ENCODE data around the gene ZNF746. TPM values are rescaled to one million over a fixed set of nuclear protein-coding genes. Genes with fewer than 3 reads are reported as not detected.

Gene ZNF746
- total and polyA plus RNA-seq, 2 donors (not counting 3 experiments of a cell fraction or from before 2014, with no cell fraction given), result 10.5 to 20.8 TPM

DNA sequence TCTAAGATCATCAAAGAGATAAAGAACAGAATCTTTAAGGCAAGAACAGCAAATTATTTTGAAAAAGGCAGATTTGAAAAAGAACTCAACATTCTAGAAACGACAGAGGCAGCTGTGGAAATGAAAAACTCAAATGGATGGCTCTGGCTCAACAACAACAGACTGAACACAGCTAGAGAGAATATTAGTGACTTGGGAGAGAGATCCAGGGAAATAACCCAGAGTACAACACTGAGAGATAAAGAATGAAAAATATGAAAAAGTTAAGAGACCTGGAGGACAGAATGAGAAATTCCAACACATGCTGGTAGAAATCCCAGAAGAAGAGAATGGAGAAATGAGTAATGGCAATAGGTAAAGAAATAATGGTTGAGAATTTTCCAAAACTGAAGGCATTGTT is 18.9 kb downstream of the ZNF746 start:
- no peak for FAIRE-seq
- Histone ChIP-seq H3K9me1 (replicated peaks; ENCODE audit: control insufficient read depth, extremely low read depth, insufficient read depth, low read length) (no peaks in the 10 kb centered on the region), H3K27me3 (ENCODE audit: control insufficient read depth in 2 of 2, insufficient read depth in 2 of 2, low read length in 2 of 2) (no peaks in the 10 kb centered on the region), H3K4me1 (ENCODE audit: control insufficient read depth, extremely low read depth, insufficient read depth, low read length) (no peaks in the 10 kb centered on the region), H3K4me3 (replicated peaks in 1 of 3; ENCODE audit: insufficient read depth in 1 of 3, low read depth in 1 of 3, low read length in 3 of 3) (no peak overlapping the region), H4K20me1 (replicated peaks; ENCODE audit: control insufficient read depth, extremely low read depth, insufficient read depth, low read length) (no peaks in the 10 kb centered on the region), H3K9me3 (replicated peaks; ENCODE audit: control insufficient read depth, insufficient read depth, low read length) (no peaks in the 10 kb centered on the region), H3K4me2 (ENCODE audit: insufficient read depth, low read length) (no peak overlapping the region), H3K36me3 (ENCODE audit: control insufficient read depth in 2 of 2, extremely low read depth in 1 of 2, insufficient read depth in 2 of 2, low read length in 2 of 2) (peaks cover 0 to 23% of the 10 kb centered on the region in 2 experiments), H2AFZ (ENCODE audit: low read depth, low read length) (no peak overlapping the region), H3K27ac (ENCODE audit: insufficient read depth, low read depth, low read length) (no peak overlapping the region), H3K79me2 (ENCODE audit: control insufficient read depth, insufficient read depth, low read length) (peaks cover 3% of the 10 kb centered on the region), H3K9ac (replicated peaks; ENCODE audit: extremely low read depth, insufficient read depth, low read length) (no peak overlapping the region)
- dilution Hi-C loops (cut with MboI; ENCODE audit: extremely low pct_ligation_motif_present, low sequenced_read_pairs) (no loop called here), intact Hi-C loops (cut with micrococcal nuclease) (no loop called here)
- DNase-seq (ENCODE audit: low read depth, low spot score), result no peak
- no TSS peak for BruUV-seq (replicated peaks)
- TF ChIP-seq MYC (IDR thresholded peaks at IDR 0.05; ENCODE audit: low read depth, low read length), result no peak
- TF ChIP-seq, protein P1, sequence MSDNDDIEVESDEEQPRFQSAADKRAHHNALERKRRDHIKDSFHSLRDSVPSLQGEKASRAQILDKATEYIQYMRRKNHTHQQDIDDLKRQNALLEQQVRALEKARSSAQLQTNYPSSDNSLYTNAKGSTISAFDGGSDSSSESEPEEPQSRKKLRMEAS (IDR thresholded peaks at IDR 0.05; ENCODE audit: insufficient read depth, insufficient read length), result no peak
- no peak for TF ChIP-seq POLR2A (IDR thresholded peaks at IDR 0.05; ENCODE audit: low read depth, low read length)
- TF ChIP-seq POLR2AphosphoS5 (IDR thresholded peaks at IDR 0.05; ENCODE audit: insufficient read depth, low read depth, low read length), result no peak
- TF ChIP-seq GATA2 (IDR thresholded peaks at IDR 0.05; ENCODE audit: insufficient read depth, insufficient read length, low read depth, low read length), result no peak
- no peak for TF ChIP-seq EZH2 (IDR thresholded peaks at IDR 0.05; ENCODE audit: borderline replicate concordance, low read depth, low read length, severe bottlenecking)
- TF ChIP-seq, protein P2, sequence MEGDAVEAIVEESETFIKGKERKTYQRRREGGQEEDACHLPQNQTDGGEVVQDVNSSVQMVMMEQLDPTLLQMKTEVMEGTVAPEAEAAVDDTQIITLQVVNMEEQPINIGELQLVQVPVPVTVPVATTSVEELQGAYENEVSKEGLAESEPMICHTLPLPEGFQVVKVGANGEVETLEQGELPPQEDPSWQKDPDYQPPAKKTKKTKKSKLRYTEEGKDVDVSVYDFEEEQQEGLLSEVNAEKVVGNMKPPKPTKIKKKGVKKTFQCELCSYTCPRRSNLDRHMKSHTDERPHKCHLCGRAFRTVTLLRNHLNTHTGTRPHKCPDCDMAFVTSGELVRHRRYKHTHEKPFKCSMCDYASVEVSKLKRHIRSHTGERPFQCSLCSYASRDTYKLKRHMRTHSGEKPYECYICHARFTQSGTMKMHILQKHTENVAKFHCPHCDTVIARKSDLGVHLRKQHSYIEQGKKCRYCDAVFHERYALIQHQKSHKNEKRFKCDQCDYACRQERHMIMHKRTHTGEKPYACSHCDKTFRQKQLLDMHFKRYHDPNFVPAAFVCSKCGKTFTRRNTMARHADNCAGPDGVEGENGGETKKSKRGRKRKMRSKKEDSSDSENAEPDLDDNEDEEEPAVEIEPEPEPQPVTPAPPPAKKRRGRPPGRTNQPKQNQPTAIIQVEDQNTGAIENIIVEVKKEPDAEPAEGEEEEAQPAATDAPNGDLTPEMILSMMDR (IDR thresholded peaks at IDR 0.05; ENCODE audit: extremely low read depth in 1 of 2, insufficient read depth in 1 of 2, low read depth in 1 of 2, low read length in 2 of 2), result no peak
- TF ChIP-seq JUN (IDR thresholded peaks at IDR 0.05; ENCODE audit: borderline replicate concordance, insufficient read depth, insufficient read length, low read depth), result no peak
- no peak for TF ChIP-seq FOS (IDR thresholded peaks at IDR 0.05; ENCODE audit: borderline replicate concordance, insufficient read depth, low read length)
- CTCF ChIA-PET, result no interaction called here
- POLR2A ChIA-PET, result no interaction called here
